GM19043 (cell line): ENCODE results near the gene POLR2C.
"Not testable (repeated sequence)": the region's sequence is repeated elsewhere in the genome, so short reads cannot be mapped to it uniquely, and the experiment has no call there.

ENCODE experiments used
- ATAC-seq: cut with Tn5 transposase; IDR thresholded peaks from one replicate; pipeline ENCODE4 v1.9.1; 2021; ENCODE audit warnings: low read depth; ENCODE audit not compliant: unreplicated experiment

The POLR2C gene

GRCh38 chr16:57462209-57462977 is at the start of gene POLR2C:
Gene POLR2C, plus strand, starts transcription at chr16:57462679. Its CDS starts 46 bp downstream, at chr16:57462725.
- peak; percentile 92 for ATAC-seq

- peak; percentile 83 for ATAC-seq
These were observed 49.2 kb upstream of the POLR2C start for GRCh38 chr16:57413301-57413730.

- ATAC-seq = peak; percentile 15
These were observed 48.7 kb upstream of the POLR2C start for GRCh38 chr16:57413733-57414132.

GRCh38 chr16:57416084-57416483 is 46.4 kb upstream of the POLR2C start:
- ATAC-seq = no peak

GRCh38 chr16:57419506-57419905 is 43.0 kb upstream of the POLR2C start:
- no peak for ATAC-seq

- no peak for ATAC-seq
These were observed 40.2 kb upstream of the POLR2C start for GRCh38 chr16:57422026-57422944.

GRCh38 chr16:57423152-57423551 is 39.3 kb upstream of the POLR2C start:
- ATAC-seq = no peak

GRCh38 chr16:57424583-57424982 is 37.9 kb upstream of the POLR2C start:
- ATAC-seq = no peak

GRCh38 chr16:57426356-57426755 is 36.1 kb upstream of the POLR2C start:
- ATAC-seq = no peak

- no peak for ATAC-seq
These were observed 35.2 kb upstream of the POLR2C start for GRCh38 chr16:57427307-57427706.

GRCh38 chr16:57427824-57428223 is 34.7 kb upstream of the POLR2C start:
- ATAC-seq = no peak

- ATAC-seq = no peak
These were observed 31.5 kb upstream of the POLR2C start for GRCh38 chr16:57430955-57431354.

GRCh38 chr16:57432505-57432904 is 30.0 kb upstream of the POLR2C start:
- no peak for ATAC-seq

GRCh38 chr16:57432989-57433388 is 29.5 kb upstream of the POLR2C start:
- no peak for ATAC-seq

- no peak for ATAC-seq
These were observed 28.5 kb upstream of the POLR2C start for GRCh38 chr16:57434003-57434402.

GRCh38 chr16:57435838-57436237 is 26.6 kb upstream of the POLR2C start:
- ATAC-seq = no peak

GRCh38 chr16:57439947-57440346 is 22.5 kb upstream of the POLR2C start:
- not testable (repeated sequence) for ATAC-seq

- not testable (repeated sequence) for ATAC-seq
These were observed 21.9 kb upstream of the POLR2C start for GRCh38 chr16:57440551-57440950.

GRCh38 chr16:57444711-57445110 is 17.8 kb upstream of the POLR2C start:
- ATAC-seq = no peak

- ATAC-seq = no peak
These were observed 17.0 kb upstream of the POLR2C start for GRCh38 chr16:57445510-57445909.

- ATAC-seq = no peak
These were observed 15.8 kb upstream of the POLR2C start for GRCh38 chr16:57446531-57447185.
